ENCODE measurements around the gene MOGAT1. TPM values are rescaled to one million over a fixed set of nuclear protein-coding genes. Genes with fewer than 3 reads are reported as not detected.

The MOGAT1 gene
- total RNA-seq, 1 donor from 2014 or later: not detected

DNA sequence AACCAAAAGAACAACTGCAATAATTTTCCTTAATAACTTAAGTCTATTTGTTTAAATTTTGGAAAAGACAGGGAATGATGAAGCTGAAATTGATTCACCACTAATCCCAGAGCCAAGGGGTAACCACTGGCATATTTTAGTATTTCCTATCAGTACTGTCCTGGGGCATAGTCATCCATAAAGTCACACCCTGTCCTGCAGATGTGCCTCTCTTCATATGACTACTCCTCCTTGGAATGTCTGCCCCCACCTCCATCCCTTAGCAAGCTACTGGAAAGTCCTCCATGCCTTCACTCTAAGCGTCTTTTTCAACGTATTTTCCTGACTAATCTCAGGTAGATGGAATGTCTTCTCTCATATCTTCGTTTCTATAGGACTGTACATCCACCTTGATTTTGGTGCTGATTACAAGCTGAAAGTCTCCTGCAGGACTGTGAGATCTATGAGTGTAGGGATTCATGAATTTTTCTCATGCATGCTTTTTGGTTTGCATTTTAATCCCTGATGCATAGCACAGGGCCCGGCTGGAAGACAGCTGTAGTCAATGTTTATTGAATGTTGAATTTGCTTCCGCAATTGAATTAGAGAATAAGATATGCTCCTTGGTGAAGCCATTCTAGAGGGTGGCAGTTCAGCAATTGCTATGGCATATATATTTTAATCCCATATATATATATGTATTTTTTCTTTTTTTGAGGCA, 85.6 kb downstream of the MOGAT1 start:
- Mint-ChIP-seq H3K4me1 (ENCODE audit: low read depth) (peaks cover 11% of the 10 kb centered on the region), H3K27ac (no peak overlapping the region), H3K9me3 (no peaks in the 10 kb centered on the region)

More for the DNA sequence above, 85.6 kb downstream of the MOGAT1 start:
- no peaks in the 10 kb centered on the region for H3K36me3 Mint-ChIP-seq (ENCODE audit: low read depth)
- DNase-seq (ENCODE audit: low spot score): no peak
- no peak overlapping the region for H3K4me3 Mint-ChIP-seq
- H3K27me3 Mint-ChIP-seq (ENCODE audit: insufficient read depth): peaks cover 7% of the 10 kb centered on the region
- intact Hi-C loops (cut with micrococcal nuclease): no loop called here

Other genes with a start within 250 kb of the MOGAT1 start
- 29.5 and 31.2 TPM in 2 replicates for gene SGPP2, start 247.1 kb upstream of the MOGAT1 start, total RNA-seq
- gene FARSB, start 15.6 kb upstream of the MOGAT1 start, total RNA-seq: 48.9 and 53.4 TPM in 2 replicates
- 75.4 and 79.4 TPM in 2 replicates for gene ACSL3, start 189.4 kb downstream of the MOGAT1 start, total RNA-seq